Right kidney (tissue), 1 donor: ENCODE measurements around the gene RPL3.
A peak's percentile ranks its signal among the peaks of the same experiment; 100 is the strongest.

Experiments
- DNase-seq: peaks from one replicate; pipeline ENCODE4 v3.0.0-alpha.2; 2016

The RPL3 gene

DNA sequence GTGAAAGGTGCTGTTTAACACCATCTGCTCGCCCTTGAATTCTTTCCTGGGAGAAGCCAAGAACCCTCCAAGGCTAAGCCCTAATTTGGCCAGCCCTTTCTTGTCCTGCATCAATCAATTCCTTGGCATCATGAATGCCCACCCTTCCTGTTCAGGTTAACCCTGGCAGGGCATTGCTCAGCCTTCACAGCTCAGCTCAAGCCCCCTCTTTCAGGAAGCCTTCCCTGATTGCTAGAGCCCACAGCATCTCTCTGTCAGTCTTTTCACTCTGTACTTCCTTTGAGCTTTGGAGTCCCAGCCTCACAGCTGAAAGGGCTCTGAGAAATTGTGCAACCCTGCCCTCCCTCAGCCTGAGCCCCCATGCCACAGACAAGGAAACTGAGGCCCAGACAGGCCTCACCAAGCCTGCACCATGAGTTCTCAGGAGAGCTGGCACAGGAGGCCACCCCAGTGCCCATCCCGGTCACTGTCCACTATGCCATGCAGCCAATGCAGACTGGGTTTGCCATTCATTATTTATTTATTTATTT lies 16.9 kb downstream of the RPL3 start:
- no peak for DNase-seq

DNA sequence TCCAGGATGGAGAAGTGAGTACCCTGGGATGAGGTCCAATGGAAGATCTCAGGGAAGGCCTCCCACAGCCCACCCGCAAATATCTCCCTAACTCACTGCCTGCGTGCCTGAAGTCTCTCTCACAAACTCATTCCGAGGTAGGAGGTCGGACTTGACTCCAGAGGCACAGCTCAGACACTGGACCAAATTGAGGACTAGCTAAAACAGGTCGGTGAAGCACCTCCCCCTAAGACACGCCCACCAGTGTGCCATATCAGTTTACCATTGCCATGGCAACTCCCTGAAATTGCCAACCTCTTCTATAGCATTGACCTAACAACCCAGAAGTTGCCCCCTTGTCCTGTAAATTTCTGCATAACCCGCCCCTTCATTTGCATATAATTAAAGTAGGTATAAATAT lies 17.5 kb downstream of the RPL3 start:
- no peak for DNase-seq

- no peak for DNase-seq
Measured at GRCh38 chr22:39301108-39301507, 18.3 kb downstream of the RPL3 start.

GRCh38 chr22:39300186-39300830 lies 19.1 kb downstream of the RPL3 start:
- peak; percentile 33 for DNase-seq

DNA sequence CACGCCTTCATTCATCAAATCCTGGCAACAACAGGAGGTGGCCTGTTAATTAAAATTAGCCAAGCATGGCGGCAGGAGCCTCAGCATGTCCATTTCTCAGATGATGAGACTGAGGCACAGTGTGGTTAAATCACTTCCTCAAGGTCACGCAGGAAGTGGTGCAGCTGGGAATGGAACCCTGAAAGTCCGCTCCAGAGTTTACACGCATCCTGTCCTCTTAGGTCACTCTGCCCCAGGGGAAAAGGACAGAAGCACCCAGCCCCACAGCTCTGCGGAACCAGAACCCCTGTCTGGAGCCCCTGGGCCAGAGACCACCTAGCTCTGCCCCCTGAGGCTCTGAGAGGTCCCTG lies 19.6 kb downstream of the RPL3 start:
- no peak for DNase-seq

DNA sequence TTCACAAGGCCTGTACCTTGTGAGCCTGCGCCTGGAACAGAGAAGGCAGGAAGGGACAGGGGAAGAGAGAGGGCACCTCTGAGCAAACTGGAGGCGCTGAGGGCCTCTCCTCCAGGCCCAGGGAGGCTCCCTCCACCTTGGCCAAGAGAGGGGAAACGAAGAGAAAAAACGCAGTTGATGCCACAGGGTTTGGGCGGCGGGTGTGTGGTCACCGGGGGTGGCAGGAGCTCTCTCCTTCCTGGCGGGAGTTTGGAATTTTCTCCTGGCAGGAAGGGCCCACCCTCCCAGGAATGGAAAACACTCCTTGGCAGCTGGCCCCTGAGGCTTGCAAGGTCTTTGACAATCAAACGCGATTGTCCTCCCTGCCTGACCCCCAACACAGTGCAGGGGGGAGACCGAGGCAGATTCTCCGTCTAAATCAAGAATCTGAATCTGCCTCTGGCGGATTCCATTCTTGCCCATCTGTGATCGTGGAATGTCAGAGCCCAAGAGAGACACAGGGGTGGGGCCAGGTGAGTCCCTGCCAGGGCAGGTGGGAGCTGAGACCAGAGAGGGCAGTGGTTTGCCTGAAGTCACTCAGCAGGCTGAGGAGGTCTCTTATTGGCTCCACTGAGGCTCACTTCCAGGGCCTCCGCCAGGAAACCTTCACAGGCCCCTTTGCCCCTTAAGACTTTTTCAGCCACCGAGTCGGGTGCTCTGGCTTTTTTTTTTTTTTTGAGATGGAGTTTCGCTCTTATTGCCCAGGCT lies 21.0 kb downstream of the RPL3 start:
- DNase-seq: no peak

DNA sequence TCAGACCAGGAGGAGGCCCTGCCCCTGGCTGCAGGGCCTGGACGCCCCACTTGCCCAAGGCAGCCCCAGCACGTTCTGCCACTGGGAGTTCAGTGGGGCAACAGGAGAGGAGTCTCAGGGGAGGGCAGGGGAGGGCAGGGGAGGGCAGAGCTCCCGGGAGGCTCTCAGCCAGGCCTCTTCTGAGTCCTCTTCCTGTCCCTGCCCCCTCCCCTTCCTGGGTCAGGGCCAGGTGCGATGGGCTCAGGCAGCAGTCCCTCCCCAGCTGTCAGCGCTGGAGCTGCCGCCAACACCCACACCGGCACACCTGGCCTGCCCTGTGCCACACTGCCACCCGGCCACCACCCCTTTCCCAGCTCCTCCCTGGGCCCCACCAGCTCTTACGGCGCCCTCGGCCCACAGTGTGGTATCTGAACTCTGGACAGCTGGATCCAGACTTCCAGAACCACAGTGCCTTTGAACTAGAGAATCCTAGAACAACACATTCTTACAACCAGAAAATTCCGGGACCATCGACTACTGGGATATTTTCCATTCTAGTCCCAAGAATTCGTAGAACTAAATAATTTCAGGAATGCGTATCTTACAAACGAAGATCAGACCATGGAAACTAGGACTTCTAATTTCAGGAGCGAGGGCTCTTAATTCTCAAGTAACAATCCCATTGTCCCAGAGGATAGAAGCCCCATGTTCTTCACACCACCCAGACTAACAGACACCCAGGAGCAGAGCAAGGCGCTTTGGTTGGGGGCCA lies 21.8 kb downstream of the RPL3 start:
- DNase-seq: peak; percentile 37

- DNase-seq: peak; percentile 25
Measured at GRCh38 chr22:39296981-39297489, 22.4 kb downstream of the RPL3 start.

- no peak for DNase-seq
Measured at GRCh38 chr22:39296535-39296934, 22.9 kb downstream of the RPL3 start.

GRCh38 chr22:39294571-39295468 lies 24.6 kb downstream of the RPL3 start:
- DNase-seq: no peak

DNA sequence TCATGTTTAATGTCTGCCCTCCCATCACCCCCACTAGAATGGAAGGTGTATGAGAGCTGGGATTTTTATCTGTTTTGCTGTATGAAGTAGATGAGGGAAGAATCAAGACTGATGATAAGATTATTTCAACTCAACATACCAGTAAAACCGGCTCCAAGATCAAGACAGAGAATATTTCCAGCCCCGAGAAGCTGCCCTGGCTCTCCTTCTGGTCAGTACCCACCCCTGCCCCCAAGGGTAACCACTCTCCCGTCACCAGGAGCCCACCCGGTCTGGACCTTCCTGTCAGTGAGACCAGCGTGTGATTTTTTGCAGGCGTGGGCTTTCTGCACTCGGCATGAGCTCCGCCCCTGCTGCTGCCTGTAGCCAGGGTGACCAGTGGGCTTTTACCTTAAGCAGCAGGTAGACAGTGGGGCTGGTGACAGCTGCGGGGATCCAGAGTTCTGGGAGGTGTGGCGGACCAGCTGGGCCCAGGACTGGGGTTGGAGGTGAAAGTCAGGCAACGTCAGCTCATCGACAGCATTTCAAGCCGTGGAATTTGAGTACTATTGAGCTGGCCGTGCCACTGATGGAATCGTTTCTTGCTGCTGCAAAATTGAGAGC lies 25.6 kb downstream of the RPL3 start:
- DNase-seq: no peak

DNA sequence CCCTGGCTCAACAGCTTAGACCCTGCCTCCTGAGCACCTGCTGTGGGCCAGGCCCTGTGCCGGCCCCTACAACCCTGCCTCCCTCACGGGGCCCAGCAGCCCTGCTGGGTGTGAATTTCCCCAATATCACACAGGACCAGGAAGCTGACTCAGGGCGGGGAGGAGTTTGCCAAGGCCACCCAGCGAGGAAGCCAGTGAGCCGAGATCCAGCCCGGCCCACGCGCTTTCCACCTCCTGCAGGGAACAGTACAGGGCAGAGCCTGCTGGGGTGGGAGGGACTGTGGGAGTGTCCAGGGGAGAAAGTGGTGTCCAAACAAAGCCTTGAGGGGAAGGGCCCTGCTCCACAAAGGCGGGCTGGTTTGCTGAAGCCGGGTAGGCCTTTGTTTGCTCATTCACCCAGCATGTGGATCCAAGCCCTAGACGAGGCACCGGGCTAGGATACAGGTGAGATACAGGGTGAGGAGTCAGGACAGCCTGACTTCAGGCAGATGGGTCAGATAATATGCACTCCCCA lies 26.8 kb downstream of the RPL3 start:
- DNase-seq: peak; percentile 68

- peak; percentile 30 for DNase-seq
Measured at GRCh38 chr22:39292031-39292462, 27.4 kb downstream of the RPL3 start.

- DNase-seq: peak; percentile 27
Measured at GRCh38 chr22:39291523-39291922, 27.9 kb downstream of the RPL3 start.

DNA sequence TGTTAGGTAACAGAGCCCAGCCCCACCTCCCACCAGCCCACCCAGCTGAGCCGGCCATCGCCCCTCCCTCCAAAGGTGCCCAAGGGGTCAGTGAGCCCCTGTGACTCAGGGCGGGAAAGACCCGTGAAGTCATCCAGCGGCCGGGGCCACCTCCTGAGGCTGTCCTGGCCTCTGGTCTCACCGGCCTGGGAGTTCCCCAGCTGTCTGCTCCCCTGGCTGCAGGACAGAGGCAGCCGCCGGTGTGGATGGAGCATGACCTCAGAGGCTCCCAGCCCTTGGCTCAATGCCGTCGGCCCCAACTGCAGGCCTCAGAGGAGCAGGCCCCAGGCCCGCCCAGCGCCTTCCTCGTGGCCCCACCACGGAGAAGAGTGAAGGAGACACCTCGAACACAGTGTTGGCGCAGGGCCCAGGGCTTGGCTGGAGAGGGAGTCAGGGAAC lies 28.7 kb downstream of the RPL3 start:
- peak; percentile 55 for DNase-seq

- DNase-seq: no peak
Measured at GRCh38 chr22:39289975-39290720, 29.3 kb downstream of the RPL3 start.

- peak; percentile 58 for DNase-seq
Measured at GRCh38 chr22:39289533-39289932, 29.9 kb downstream of the RPL3 start.

- no peak for DNase-seq
Measured at GRCh38 chr22:39288135-39288898, 31.1 kb downstream of the RPL3 start.

DNA sequence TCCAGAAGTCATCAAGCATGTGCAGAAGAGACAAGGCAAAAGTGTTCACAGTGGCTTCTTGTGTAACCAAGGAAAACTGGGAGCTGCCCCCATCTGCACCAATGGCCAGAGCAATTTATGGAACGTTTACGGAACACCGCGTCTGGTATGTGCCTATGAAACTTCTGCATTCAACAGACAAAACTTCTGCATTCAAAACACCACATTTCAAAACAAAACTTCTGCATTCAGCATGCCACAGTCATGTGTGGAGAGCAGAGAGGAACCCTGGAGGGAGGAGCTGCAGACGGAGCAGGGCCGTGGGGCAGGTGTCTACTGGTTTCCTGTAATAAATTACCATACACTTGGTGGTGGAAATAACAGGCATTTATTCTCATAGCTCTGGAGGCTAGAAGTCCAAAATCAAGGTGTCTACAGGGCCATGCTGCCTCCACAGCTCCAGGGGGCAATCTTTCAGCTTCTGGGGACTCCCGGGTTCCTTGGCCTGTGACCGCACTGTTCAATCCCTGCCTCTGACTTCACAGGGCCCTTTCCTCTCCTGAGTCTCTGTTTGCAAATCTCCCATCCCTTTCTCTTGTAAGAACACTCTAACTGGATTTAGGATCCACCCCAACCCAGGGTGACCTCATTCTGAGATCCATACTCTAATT lies 32.2 kb downstream of the RPL3 start:
- DNase-seq: peak; percentile 54
